HK-2 (cell line): Measurements from ENCODE around the gene TMPRSS6.

Source experiments
- DNase-seq: peaks from one replicate; pipeline ENCODE4 v3.0.0-alpha.2; 2018; ENCODE audit not compliant: unreplicated experiment

Gene TMPRSS6

GRCh38 chr22:37109242-37109917, at the start of gene TMPRSS6:
Gene TMPRSS6, minus strand, starts transcription at chr22:37109713. Its CDS starts 6,296 bp downstream, at chr22:37103417.
- no peak for DNase-seq

- DNase-seq, result no peak
These were observed 49.4 kb upstream of the TMPRSS6 start for GRCh38 chr22:37158963-37159290.

DNA sequence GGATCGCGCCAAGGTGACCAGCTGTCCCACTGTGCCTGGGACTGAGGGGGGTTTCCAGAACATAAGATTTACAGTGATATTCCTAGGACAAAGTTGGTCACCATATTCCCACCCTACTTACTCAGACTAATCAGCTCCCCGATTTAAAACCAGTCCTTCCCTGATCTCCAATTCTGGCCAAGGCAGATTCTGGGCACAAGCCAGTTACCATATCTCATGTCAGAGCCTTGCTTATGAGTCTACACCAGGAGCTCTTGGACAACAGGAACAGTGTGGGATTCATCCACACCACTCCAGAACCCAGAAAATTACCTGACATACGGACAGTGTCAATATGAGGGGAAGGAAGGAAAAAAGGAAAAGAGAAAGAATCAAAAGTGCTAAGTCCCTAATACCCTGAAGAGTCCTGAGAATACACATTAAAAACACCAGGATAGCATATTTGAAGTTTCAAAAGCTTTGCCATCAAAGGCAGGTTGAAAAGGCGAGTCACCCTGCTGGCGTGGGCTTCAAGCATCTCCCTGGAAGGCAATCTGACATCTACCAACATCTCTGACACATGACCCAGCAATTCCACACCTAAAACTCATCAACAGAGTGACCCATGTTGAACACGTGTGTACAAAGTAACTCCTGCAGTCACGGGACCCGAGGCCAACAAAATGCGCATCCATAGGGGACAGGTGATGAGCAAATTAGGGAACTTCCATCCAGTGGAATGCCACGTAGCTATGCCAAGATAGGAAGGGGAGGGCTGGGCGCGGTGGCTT, 48.2 kb upstream of the TMPRSS6 start:
- DNase-seq, result no peak

DNA sequence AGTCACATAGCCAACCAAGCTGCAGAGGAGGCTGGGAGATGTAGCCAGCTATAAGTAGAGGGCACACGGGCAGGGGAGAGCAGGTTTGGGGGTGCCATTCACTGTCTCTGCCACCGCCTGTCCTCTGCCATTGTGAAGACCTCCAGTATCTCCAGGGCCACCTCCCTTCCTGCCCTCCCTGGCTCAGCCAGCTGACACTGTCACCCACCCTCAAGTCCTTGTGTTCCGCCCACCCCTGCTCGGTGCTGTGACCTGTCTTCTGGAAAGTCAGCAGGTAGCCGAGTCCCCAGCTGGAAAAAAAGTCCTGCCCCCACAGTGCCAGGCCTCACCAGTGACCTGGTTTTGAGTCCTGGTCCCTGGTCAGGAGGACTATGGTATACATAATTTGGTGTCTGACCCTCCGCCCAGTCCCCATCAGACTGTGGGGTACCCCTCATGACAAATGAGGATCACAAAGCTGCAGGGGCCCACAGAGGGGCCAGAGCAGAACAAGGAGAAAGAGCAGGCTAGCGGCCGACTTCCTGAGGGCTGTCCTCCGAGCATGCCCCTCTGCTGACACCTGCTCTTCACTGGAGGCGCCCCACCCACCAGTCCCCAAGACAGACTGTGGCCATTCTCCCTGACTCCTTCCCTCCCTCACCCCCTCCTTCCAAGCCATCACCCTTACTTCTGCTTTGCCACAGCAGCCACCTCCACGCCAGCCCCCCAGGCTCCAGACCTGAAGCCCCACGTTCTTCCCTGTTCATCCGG, 47.3 kb upstream of the TMPRSS6 start:
- no peak for DNase-seq

- DNase-seq, result no peak
These were observed 46.5 kb upstream of the TMPRSS6 start for GRCh38 chr22:37155971-37156370.

GRCh38 chr22:37154925-37155712, 45.6 kb upstream of the TMPRSS6 start:
- DNase-seq, result no peak

DNA sequence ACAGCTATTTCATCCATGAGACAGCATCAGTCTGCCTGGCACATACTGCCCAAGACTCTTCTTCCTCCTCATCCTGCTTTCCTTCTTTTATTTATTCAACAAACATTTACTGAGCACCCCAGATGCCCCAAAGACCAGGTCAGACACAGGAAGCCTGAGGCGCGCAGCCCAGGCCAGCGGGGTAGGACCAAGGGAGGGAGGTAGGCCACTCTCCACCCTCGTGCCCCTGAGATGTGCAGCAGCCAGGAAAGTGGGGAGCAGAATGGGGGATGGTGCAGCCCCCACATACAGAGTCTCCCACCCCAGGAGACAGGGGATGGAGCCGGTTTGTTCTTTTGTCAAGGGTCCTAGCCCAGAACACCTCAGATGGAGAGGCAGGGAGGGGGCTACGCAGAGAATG, 44.4 kb upstream of the TMPRSS6 start:
- no peak for DNase-seq

- DNase-seq, result no peak
These were observed 41.9 kb upstream of the TMPRSS6 start for GRCh38 chr22:37151401-37151800.

DNA sequence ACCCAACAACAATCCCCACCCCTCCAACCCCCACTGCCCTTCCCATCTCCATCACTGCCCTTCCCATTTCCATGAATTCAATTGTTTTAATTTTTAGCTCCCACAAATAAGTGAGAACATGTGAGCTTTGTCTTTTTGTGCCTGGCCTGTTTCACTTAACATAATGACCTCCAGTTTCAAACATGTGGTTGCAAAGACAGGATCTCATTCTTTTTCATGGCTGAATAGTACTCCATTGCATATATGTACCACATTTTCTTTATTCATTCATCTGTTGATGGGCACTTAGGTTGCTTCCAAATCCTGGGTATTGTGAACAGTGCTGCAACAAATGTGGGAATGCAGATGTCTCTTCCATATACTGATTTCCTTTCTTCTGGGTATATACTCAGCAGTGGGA, 41.2 kb upstream of the TMPRSS6 start:
- DNase-seq, result no peak

GRCh38 chr22:37148742-37149665, 39.5 kb upstream of the TMPRSS6 start:
- DNase-seq, result no peak

DNA sequence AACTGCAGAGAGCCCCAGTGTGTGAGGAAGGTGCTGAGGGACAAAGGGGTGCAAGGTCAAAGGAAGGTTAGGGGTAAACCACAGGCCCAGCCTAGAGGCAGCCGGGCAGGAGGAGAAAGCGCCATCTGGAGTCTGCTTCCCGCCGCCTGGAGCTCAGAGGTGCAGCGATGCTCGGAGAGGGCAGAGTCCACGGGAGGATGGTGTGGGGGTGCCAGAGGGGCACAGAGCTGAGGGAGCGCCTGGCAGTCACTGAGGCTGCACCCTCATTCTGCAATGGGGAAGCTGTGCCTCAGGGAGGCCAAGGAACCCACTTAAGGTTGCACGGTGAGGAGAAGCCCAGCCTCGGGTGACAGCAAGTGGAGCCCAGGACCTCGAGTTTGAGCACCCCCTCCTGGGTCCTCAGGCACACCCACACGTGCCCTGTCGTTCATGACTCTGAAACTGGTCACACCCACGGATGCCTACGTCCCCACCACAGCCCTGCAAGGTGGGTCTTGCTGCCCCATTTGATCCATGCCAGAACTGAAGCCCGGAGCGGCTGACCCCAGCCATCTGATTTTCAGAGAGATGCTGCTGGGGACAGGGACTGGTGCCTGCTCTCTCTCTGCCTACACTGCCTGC, 38.6 kb upstream of the TMPRSS6 start:
- DNase-seq, result no peak

GRCh38 chr22:37147186-37147990, 37.9 kb upstream of the TMPRSS6 start:
- no peak for DNase-seq

- DNase-seq, result no peak
These were observed 37.1 kb upstream of the TMPRSS6 start for GRCh38 chr22:37146507-37147180.

- no peak for DNase-seq
These were observed 36.5 kb upstream of the TMPRSS6 start for GRCh38 chr22:37146051-37146385.

DNA sequence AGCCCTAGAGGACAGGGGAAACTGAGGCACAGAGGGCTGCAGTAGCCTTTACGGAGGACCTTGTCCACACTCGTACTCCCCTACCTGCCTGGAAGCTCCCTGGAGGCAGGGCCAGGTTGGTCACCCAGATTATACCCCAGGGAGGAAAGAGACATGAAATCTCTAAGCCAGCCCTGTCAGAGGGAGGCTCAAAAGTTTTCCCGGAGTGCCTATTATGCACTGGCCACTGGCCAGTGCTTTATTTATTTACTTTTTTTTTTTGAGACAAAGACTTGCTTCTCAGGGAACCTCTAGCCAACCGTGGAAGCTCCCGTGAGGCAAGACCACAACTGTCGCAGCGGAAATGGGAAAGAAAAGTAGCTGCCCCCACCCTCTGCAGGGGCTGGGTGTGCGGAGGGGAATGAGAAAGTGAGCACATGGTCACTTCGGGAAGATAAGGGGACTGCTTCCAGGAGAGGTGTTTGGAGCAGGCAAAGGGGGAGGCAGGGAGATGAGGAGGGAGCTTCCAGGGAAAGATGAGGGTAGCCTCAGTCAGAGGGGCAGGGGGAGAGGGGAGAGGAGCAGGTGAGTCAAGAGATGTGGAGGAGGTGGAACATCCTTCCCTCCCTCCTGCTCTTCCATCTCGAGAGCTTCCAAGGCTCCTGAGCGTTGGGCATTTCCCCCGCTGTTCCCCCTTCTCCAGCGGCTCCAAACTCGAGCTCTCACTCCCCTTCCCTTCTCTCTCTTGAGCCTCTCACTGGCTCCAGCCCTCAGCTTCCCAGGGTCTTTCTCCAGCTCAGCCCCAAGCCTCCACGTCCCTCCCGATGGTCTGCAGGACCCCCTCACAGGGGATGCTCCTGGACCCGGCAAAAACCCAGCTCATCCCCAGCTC, 35.9 kb upstream of the TMPRSS6 start:
- DNase-seq, result no peak

GRCh38 chr22:37144180-37144554, 34.7 kb upstream of the TMPRSS6 start:
- no peak for DNase-seq

GRCh38 chr22:37141971-37142370, 32.5 kb upstream of the TMPRSS6 start:
- DNase-seq, result no peak

DNA sequence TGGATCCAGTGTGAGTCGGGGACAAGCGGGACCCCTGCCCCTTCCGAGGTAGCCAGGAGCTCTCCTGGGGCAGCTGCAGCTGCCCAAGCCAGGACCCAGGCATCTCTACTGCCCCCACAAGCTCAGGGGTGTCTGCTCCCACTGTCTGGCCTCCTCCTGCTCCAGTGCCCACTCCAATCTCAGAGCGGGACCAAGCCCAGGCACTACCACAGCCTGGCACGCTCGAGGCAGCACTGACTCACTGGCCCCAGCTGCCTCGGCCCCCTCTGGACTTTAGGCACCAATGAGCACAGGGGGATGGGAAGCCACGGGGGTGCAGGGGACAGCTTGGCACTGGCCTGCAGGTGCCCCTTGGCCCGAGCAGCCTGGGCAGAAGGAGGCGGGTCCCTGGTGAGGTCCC, 32.0 kb upstream of the TMPRSS6 start:
- DNase-seq, result no peak
